ENCODE results near the gene PURB. TPM values are rescaled to one million over a fixed set of nuclear protein-coding genes. Genes with fewer than 3 reads are reported as not detected.

The PURB gene
- total and polyA plus RNA-seq, 9 of the 15 experiments (the other 6 are each of a cell fraction or from before 2014, with no cell fraction given), result 1.6 to 14.1 (median 8.8) TPM

DNA sequence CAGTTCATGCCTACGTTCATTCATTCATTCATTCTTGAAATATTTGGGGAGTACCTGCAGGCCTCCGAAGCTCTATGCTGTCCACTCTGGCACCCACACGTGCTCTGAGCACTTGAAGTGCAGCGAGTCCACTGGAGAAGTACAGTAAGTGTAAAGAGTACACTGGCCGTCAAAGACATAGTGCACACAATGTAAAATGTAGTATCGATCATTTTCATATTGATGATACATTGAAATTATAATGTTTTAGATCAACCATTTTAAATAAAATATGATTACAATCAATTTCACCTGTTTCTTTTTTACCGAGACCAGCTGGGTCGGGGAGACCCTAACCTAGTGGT is 37.0 kb upstream of the PURB start:
- in situ Hi-C loops (cut with MboI), result loop anchor here (5.0 kb wide), 1 partner anchor 65 kb away; no protein-coding TSS in a partner anchor
- TF ChIP-seq STAG1 (CRISPR knock-in tag; IDR thresholded peaks at IDR 0.05; ENCODE audit: borderline replicate concordance) (0 out of 2 replicates have a peak, but pooled peaks have one; percentile 3), SP1 (CRISPR knock-in tag; IDR thresholded peaks at IDR 0.05) (0 out of 2 replicates have a peak, but pooled peaks have one; percentile 0), OTX1 (CRISPR knock-in tag; IDR thresholded peaks at IDR 0.05) (no peak), BACH1 (tag; IDR thresholded peaks at IDR 0.05) (no peak), HMG20B (CRISPR knock-in tag; IDR thresholded peaks at IDR 0.05) (no peak), ZNF24 (IDR thresholded peaks at IDR 0.05) (0 out of 2 replicates have a peak, but pooled peaks have one; percentile 97)
- TF ChIP-seq, protein P1, sequence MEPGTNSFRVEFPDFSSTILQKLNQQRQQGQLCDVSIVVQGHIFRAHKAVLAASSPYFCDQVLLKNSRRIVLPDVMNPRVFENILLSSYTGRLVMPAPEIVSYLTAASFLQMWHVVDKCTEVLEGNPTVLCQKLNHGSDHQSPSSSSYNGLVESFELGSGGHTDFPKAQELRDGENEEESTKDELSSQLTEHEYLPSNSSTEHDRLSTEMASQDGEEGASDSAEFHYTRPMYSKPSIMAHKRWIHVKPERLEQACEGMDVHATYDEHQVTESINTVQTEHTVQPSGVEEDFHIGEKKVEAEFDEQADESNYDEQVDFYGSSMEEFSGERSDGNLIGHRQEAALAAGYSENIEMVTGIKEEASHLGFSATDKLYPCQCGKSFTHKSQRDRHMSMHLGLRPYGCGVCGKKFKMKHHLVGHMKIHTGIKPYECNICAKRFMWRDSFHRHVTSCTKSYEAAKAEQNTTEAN (CRISPR knock-in tag; IDR thresholded peaks at IDR 0.05), result no peak
- TF ChIP-seq, protein P2, sequence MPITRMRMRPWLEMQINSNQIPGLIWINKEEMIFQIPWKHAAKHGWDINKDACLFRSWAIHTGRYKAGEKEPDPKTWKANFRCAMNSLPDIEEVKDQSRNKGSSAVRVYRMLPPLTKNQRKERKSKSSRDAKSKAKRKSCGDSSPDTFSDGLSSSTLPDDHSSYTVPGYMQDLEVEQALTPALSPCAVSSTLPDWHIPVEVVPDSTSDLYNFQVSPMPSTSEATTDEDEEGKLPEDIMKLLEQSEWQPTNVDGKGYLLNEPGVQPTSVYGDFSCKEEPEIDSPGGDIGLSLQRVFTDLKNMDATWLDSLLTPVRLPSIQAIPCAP (CRISPR knock-in tag; IDR thresholded peaks at IDR 0.05; ENCODE audit: borderline replicate concordance), result no peak

More for the DNA sequence above, 37.0 kb upstream of the PURB start:
- Histone ChIP-seq H3K27me3 (ENCODE audit: control insufficient read depth in 2 of 2, insufficient read depth in 2 of 2, low read length in 2 of 2) (no peaks in the 10 kb centered on the region), H3K27ac (ENCODE audit: extremely low read depth, low read depth, low read length) (no peak overlapping the region), H4K20me1 (replicated peaks; ENCODE audit: control insufficient read depth, insufficient read depth, low read length) (no peaks in the 10 kb centered on the region), H2AFZ (ENCODE audit: low read depth, low read length) (peak overlapping the region; percentile 94), H3K9ac (ENCODE audit: insufficient read depth in 1 of 2, low read depth in 2 of 2, low read length in 2 of 2) (peak overlapping the region in 1 of 2 experiments; percentile 84; a peak in 1 of 4 replicates), H3K4me2 (ENCODE audit: insufficient read depth, low read length) (peak overlapping the region; percentile 79), H3K4me1 (replicated peaks in 1 of 2; ENCODE audit: control insufficient read depth in 2 of 2, insufficient read depth in 2 of 2, low read length in 2 of 2) (peaks cover 7 to 13% of the 10 kb centered on the region in 2 experiments; a peak in 3 of 5 replicates), H3K9me3 (replicated peaks; ENCODE audit: control insufficient read depth, insufficient read depth, low read depth, low read length) (no peaks in the 10 kb centered on the region), H3K9me1 (ENCODE audit: control insufficient read depth, insufficient read depth, low read length) (no peaks in the 10 kb centered on the region), H3K36me3 (ENCODE audit: control insufficient read depth, insufficient read depth, low read length) (no peaks in the 10 kb centered on the region), H3K4me3 (no peak overlapping the region), H3K79me2 (ENCODE audit: control insufficient read depth, insufficient read depth, low read length) (no peaks in the 10 kb centered on the region)
- intact Hi-C loops (cut with micrococcal nuclease), result loop anchor here (1.0 kb wide), 2 partner anchors 65 to 334 kb away; no protein-coding TSS in a partner anchor
- ChIA-PET POLR2A (interaction anchor here (0.7 kb wide), 1 partner anchor 10 kb away, joined by 3 read pairs; no protein-coding TSS in a partner anchor), CTCF (ENCODE audit: low intra/inter-chr PET ratio) (interaction anchor here (1.3 to 2.1 kb wide), 2 partner anchors 65 to 334 kb away, joined by 6 to 17 read pairs; no protein-coding TSS in a partner anchor)
- FAIRE-seq (no peak), ATAC-seq (no peak; the same call in 2 of the 3 replicates), DNase-seq (ENCODE audit: extremely low read depth in 1 of 4, low spot score in 3 of 4) (no peak)
- WGBS (ENCODE audit: insufficient coverage, low coverage, missing lambda C conversion rate), result 49% methylated on average over 8 of the region's 8 CpGs
- no TSS peak for BruUV-seq (replicated peaks)

Measured in K562 (cell line).